Measurements from ENCODE around the gene P2RX4.

P2RX4 gene

GRCh38 chr12:121238086-121238485 lies 28.2 kb downstream of the P2RX4 start:
- H3K9ac ChIP-seq, result no peak overlapping the region
- no peak overlapping the region for H3K4me3 ChIP-seq (IDR thresholded peaks at IDR 0.05; ENCODE audit: insufficient read depth, low read depth, low read length)
- no peak for TF ChIP-seq CTCF (conservative IDR thresholded peaks at IDR 0.05; ENCODE audit: low read depth, low read length)
- peaks cover 6% of the 10 kb centered on the region for H3K4me1 ChIP-seq (ENCODE audit: low read depth, poor library complexity, severe bottlenecking)
- H3K4me2 ChIP-seq, result no peak overlapping the region
- H3K27ac ChIP-seq, result no peak overlapping the region
- H3K36me3 ChIP-seq (ENCODE audit: insufficient read depth), result no peaks in the 10 kb centered on the region
- no peaks in the 10 kb centered on the region for H4K20me1 ChIP-seq (ENCODE audit: insufficient read depth)
- H2AFZ ChIP-seq (ENCODE audit: low read depth), result no peak overlapping the region
- no peaks in the 10 kb centered on the region for H3K27me3 ChIP-seq (ENCODE audit: insufficient read depth, low read depth)
- no peaks in the 10 kb centered on the region for H3K79me2 ChIP-seq (ENCODE audit: insufficient read depth, low read depth)

- Histone ChIP-seq H3K4me1 (ENCODE audit: low read depth, poor library complexity, severe bottlenecking) (peaks cover 6% of the 10 kb centered on the region), H3K4me3 (IDR thresholded peaks at IDR 0.05; ENCODE audit: insufficient read depth, low read depth, low read length) (no peak overlapping the region), H4K20me1 (ENCODE audit: insufficient read depth) (no peaks in the 10 kb centered on the region), H3K27ac (no peak overlapping the region; the same call in 1 of the 2 replicates), H3K9ac (no peak overlapping the region), H3K27me3 (ENCODE audit: insufficient read depth, low read depth) (no peaks in the 10 kb centered on the region), H3K36me3 (ENCODE audit: insufficient read depth) (no peaks in the 10 kb centered on the region), H3K4me2 (no peak overlapping the region), H2AFZ (ENCODE audit: low read depth) (no peak overlapping the region), H3K79me2 (ENCODE audit: insufficient read depth, low read depth) (no peaks in the 10 kb centered on the region)
- no peak for TF ChIP-seq CTCF (conservative IDR thresholded peaks at IDR 0.05; ENCODE audit: low read depth, low read length)
Observed at GRCh38 chr12:121238604-121239350, 28.8 kb downstream of the P2RX4 start.

GRCh38 chr12:121239351-121240061 lies 29.6 kb downstream of the P2RX4 start:
- peaks cover 6% of the 10 kb centered on the region for H3K4me1 ChIP-seq (ENCODE audit: low read depth, poor library complexity, severe bottlenecking)
- no peak overlapping the region for H3K9ac ChIP-seq
- no peaks in the 10 kb centered on the region for H3K36me3 ChIP-seq (ENCODE audit: insufficient read depth)
- H3K27ac ChIP-seq, result no peak overlapping the region; the same call in 1 of the 2 replicates
- no peak overlapping the region for H3K4me2 ChIP-seq
- no peak for TF ChIP-seq CTCF (conservative IDR thresholded peaks at IDR 0.05; ENCODE audit: low read depth, low read length)
- no peaks in the 10 kb centered on the region for H4K20me1 ChIP-seq (ENCODE audit: insufficient read depth)
- H3K27me3 ChIP-seq (ENCODE audit: insufficient read depth, low read depth), result no peaks in the 10 kb centered on the region
- no peak overlapping the region for H2AFZ ChIP-seq (ENCODE audit: low read depth)
- no peak overlapping the region for H3K4me3 ChIP-seq (IDR thresholded peaks at IDR 0.05; ENCODE audit: insufficient read depth, low read depth, low read length)
- no peaks in the 10 kb centered on the region for H3K79me2 ChIP-seq (ENCODE audit: insufficient read depth, low read depth)

- H3K79me2 ChIP-seq (ENCODE audit: insufficient read depth, low read depth), result no peaks in the 10 kb centered on the region
- no peak for TF ChIP-seq CTCF (conservative IDR thresholded peaks at IDR 0.05; ENCODE audit: low read depth, low read length)
- no peak overlapping the region for H3K4me2 ChIP-seq
- no peaks in the 10 kb centered on the region for H4K20me1 ChIP-seq (ENCODE audit: insufficient read depth)
- H3K4me3 ChIP-seq (IDR thresholded peaks at IDR 0.05; ENCODE audit: insufficient read depth, low read depth, low read length), result no peak overlapping the region
- peaks cover 6% of the 10 kb centered on the region for H3K4me1 ChIP-seq (ENCODE audit: low read depth, poor library complexity, severe bottlenecking)
- H3K27ac ChIP-seq, result no peak overlapping the region
- H2AFZ ChIP-seq (ENCODE audit: low read depth), result no peak overlapping the region
- H3K27me3 ChIP-seq (ENCODE audit: insufficient read depth, low read depth), result no peaks in the 10 kb centered on the region
- H3K9ac ChIP-seq, result no peak overlapping the region
- H3K36me3 ChIP-seq (ENCODE audit: insufficient read depth), result no peaks in the 10 kb centered on the region
Observed at GRCh38 chr12:121240062-121240420, 30.1 kb downstream of the P2RX4 start.
